HCT116 (cell line): ENCODE results near the gene TLN1. TPM values are rescaled to one million over a fixed set of nuclear protein-coding genes. Genes with fewer than 3 reads are reported as not detected.

ENCODE experiments used
- ATAC-seq: fragments of 200-7000 bp; cut with Tn5 transposase; 2 replicates; pipeline ENCODE4 v1.9.1; 2020; ENCODE audit warnings: mild to moderate bottlenecking, moderate library complexity
- BruUV-seq: library from RNA; stranded (reverse); fragments of 400-500 nt; replicated peaks from 2 replicates; lab custom pipeline; 2021; lab: Mats Ljungman, UMichigan
- CTCF ChIA-PET: fragments of 300-600 bp; sonication (Branson Sonifier 250); formaldehyde crosslinking; loops from one replicate; lab custom pipeline; 2021; ENCODE audit warnings: antibody characterized with exemption; lab: Charles Lee
- POLR2A ChIA-PET: fragments of 300-600, 350-600 bp; sonication (Branson Sonifier 250); formaldehyde crosslinking; loops from one replicate; lab custom pipeline; 2021; ENCODE audit warnings: antibody characterized with exemption; lab: Charles Lee
- RAD21 ChIA-PET, 2 experiments: fragments of 300-600 bp; sonication (Branson Sonifier 250); formaldehyde crosslinking; loops; one replicate each; lab custom pipeline; 2023; ENCODE audit warnings: low total read pairs in 2 of 2; ENCODE audit not compliant: uncharacterized antibody in 2 of 2, unreplicated experiment in 2 of 2, low non-redundant PET in 1 of 2; lab: Charles Lee
- DNase-seq: peaks from one replicate; pipeline ENCODE4 v3.0.0-alpha.2; 2010; ENCODE audit warnings: low read depth, low spot score
- H2AFZ ChIP-seq: fragments of 200-600 bp; shearing (Covaris generic), sonication (generic); 2 replicates; pipeline ENCODE4 v1.6.1; 2017; ENCODE audit warnings: low read depth, mixed run types, mixed read lengths, antibody characterized with exemption, low read length; ENCODE audit not compliant: poor library complexity, severe bottlenecking
- H3K27ac ChIP-seq: 2 replicates; pipeline ENCODE4 v1.5.1; 2012; ENCODE audit warnings: low read depth, low read length
- H3K27me3 ChIP-seq: fragments of 200-600 bp; sonication (generic); 2 replicates; pipeline ENCODE4 v1.6.1; 2016; ENCODE audit warnings: mixed run types, low read length, mixed read lengths; ENCODE audit not compliant: insufficient read depth
- H3K36me3 ChIP-seq, 2 experiments: fragments of 200-500 bp in 1 of 2; fragments of 200-600 bp in 1 of 2; sonication (Bioruptor generic) in 1 of 2; sonication (generic) in 1 of 2; 2 replicates each; pipeline versions ENCODE4 v1.5.1 to v1.6.1; 2014 to 2016; ENCODE audit warnings: low read length in 2 of 2, inconsistent platforms in 1 of 2, mixed read lengths in 1 of 2, mixed run types in 1 of 2; ENCODE audit not compliant: insufficient read depth in 2 of 2, control insufficient read depth in 1 of 2
- H3K4me1 ChIP-seq, 2 experiments: fragments of 200-600 bp in 1 of 2; sonication (generic) in 1 of 2; 2 replicates each; pipeline versions ENCODE4 v1.5.1 to v1.6.1; 2012 to 2017; ENCODE audit warnings: low read length in 2 of 2, inconsistent platforms in 1 of 2, mild to moderate bottlenecking in 1 of 2, mixed read lengths in 1 of 2, mixed run types in 1 of 2, moderate library complexity in 1 of 2; ENCODE audit not compliant: insufficient read depth in 2 of 2, control insufficient read depth in 1 of 2
- H3K4me2 ChIP-seq: fragments of 200-600 bp; sonication (generic); 2 replicates; pipeline ENCODE4 v1.6.1; 2017; ENCODE audit warnings: mixed run types, low read length, mixed read lengths
- H3K4me3 ChIP-seq, 2 experiments: fragments of 200-600 bp in 1 of 2; sonication (generic) in 1 of 2; replicated peaks in 1 of 2; 2 replicates each; pipeline ENCODE4 v1.5.1; 2011 to 2016; ENCODE audit warnings: low read length in 2 of 2, control low read depth in 1 of 2, low read depth in 1 of 2, mild to moderate bottlenecking in 1 of 2, mixed read lengths in 1 of 2, mixed run types in 1 of 2
- H3K79me2 ChIP-seq: fragments of 200-600 bp; sonication (generic); 2 replicates; pipeline ENCODE4 v1.6.1; 2017; ENCODE audit warnings: mild to moderate bottlenecking, mixed run types, low read length, moderate library complexity, mixed read lengths; ENCODE audit not compliant: insufficient read depth
- H3K9ac ChIP-seq: fragments of 200-600 bp; sonication (generic); 2 replicates; pipeline ENCODE4 v1.6.1; 2016; ENCODE audit warnings: low read length, mixed read lengths
- H3K9me2 ChIP-seq: fragments of 200-600 bp; sonication (generic), shearing (Covaris generic); 2 replicates; pipeline ENCODE4 v1.6.1; 2017; ENCODE audit warnings: mixed run types, mild to moderate bottlenecking, moderate library complexity; ENCODE audit not compliant: insufficient read depth
- H3K9me3 ChIP-seq, 2 experiments: fragments of 200-500 bp in 1 of 2; fragments of 200-600 bp in 1 of 2; sonication (Bioruptor generic) in 1 of 2; sonication (generic) in 1 of 2; 2 replicates each; pipeline ENCODE4 v1.6.1; 2014 to 2017; ENCODE audit warnings: low read length in 2 of 2, mixed read lengths in 2 of 2, inconsistent platforms in 1 of 2, low read depth in 1 of 2, mild to moderate bottlenecking in 1 of 2, mixed run types in 1 of 2, moderate library complexity in 1 of 2; ENCODE audit not compliant: control insufficient read depth in 1 of 2, insufficient read depth in 1 of 2
- H4K20me1 ChIP-seq: fragments of 200-600 bp; sonication (generic), shearing (Covaris generic); 2 replicates; pipeline ENCODE4 v1.6.1; 2017; ENCODE audit warnings: mixed run types, mild to moderate bottlenecking, moderate library complexity; ENCODE audit not compliant: insufficient read depth
- CBX3 ChIP-seq: IDR thresholded peaks from 2 replicates; pipeline ENCODE4 v1.6.1; 2012; ENCODE audit warnings: low read depth
- EGR1 ChIP-seq: IDR thresholded peaks from 2 replicates; pipeline ENCODE4 v1.6.1; 2012; ENCODE audit warnings: low read depth
- ELF1 ChIP-seq: IDR thresholded peaks from 2 replicates; pipeline ENCODE4 v1.6.1; 2012; ENCODE audit warnings: low read depth, borderline replicate concordance
- EZH2 ChIP-seq: fragments of 200-600 bp; sonication (generic); IDR thresholded peaks from 2 replicates; pipeline ENCODE4 v1.6.1; 2017; ENCODE audit warnings: antibody characterized with exemption, mixed run types
- FOSL1 ChIP-seq: IDR thresholded peaks from 2 replicates; pipeline ENCODE4 v1.6.1; 2012; ENCODE audit warnings: low read depth
- JUND ChIP-seq: IDR thresholded peaks from 2 replicates; pipeline ENCODE4 v1.6.1; 2012
- RAD21 ChIP-seq: IDR thresholded peaks from 2 replicates; pipeline ENCODE4 v1.6.1; 2012; ENCODE audit warnings: low read depth, mild to moderate bottlenecking
- SIN3A ChIP-seq: IDR thresholded peaks from 2 replicates; pipeline ENCODE4 v1.6.1; 2012; ENCODE audit warnings: low read depth
- SP1 ChIP-seq: IDR thresholded peaks from 2 replicates; pipeline ENCODE4 v1.6.1; 2012; ENCODE audit warnings: low read depth
- SRF ChIP-seq: IDR thresholded peaks from 2 replicates; pipeline ENCODE4 v1.6.1; 2012; ENCODE audit warnings: low read depth
- ZBTB33 ChIP-seq: IDR thresholded peaks from 2 replicates; pipeline ENCODE4 v1.6.1; 2011; ENCODE audit warnings: mild to moderate bottlenecking, low read length, moderate library complexity; ENCODE audit not compliant: insufficient replicate concordance; ENCODE audit errors: extremely low read depth
- intact Hi-C: fragments of 100-400 bp; cut with micrococcal nuclease; formaldehyde crosslinking; loops from 2 replicates; pipeline ENCODE4 v1.10.0; 2022
- total RNA-seq: library from RNA; stranded (reverse); gene quantifications from one replicate; pipeline ENCODE4 v1.2.1, GENCODE V29; 2021; ENCODE audit not compliant: unreplicated experiment

TLN1 gene
- total RNA-seq, 1 experiment from 2014 or later: 144 TPM

- H3K4me2 ChIP-seq: no peak overlapping the region
- H3K9me3 ChIP-seq: no peaks in the 10 kb centered on the region
- H3K27ac ChIP-seq: no peak overlapping the region
- H3K9ac ChIP-seq: no peak overlapping the region
- H3K36me3 ChIP-seq: peaks cover 78 to 82% of the 10 kb centered on the region in 2 experiments
- H3K4me3 ChIP-seq: no peak overlapping the region
- H2AFZ ChIP-seq: no peak overlapping the region
- H3K27me3 ChIP-seq: no peaks in the 10 kb centered on the region
- ChIA-PET POLR2A (interaction anchor here (0.5 kb wide), 1 partner anchor 27 kb away, joined by 4 read pairs; no protein-coding TSS in a partner anchor), CTCF (interaction anchor here (1.0 kb wide), 1 partner anchor 21 kb away, joined by 3 read pairs; no protein-coding TSS in a partner anchor), RAD21 (no interaction called here)
- intact Hi-C loops: no loop called here
- BruUV-seq: no TSS peak
- ATAC-seq (no peak), DNase-seq (no peak)
- no peaks in the 10 kb centered on the region for H3K79me2 ChIP-seq
- no peak for TF ChIP-seq EGR1
- TF ChIP-seq JUND: no peak
- no peak for TF ChIP-seq ELF1
- no peak for TF ChIP-seq SRF
- TF ChIP-seq EZH2: no peak
- no peak for TF ChIP-seq ZBTB33
- TF ChIP-seq RAD21: no peak
- TF ChIP-seq FOSL1: no peak
- no peak for TF ChIP-seq SP1
- TF ChIP-seq SIN3A: no peak
- no peak for TF ChIP-seq CBX3
- H3K9me2 ChIP-seq: no peaks in the 10 kb centered on the region
- no peaks in the 10 kb centered on the region for H4K20me1 ChIP-seq
- no peaks in the 10 kb centered on the region for H3K4me1 ChIP-seq
Observed at GRCh38 chr9:35717132-35717870, 14.7 kb downstream of the TLN1 start.
